GM23338 (cell line): ENCODE results near the gene OTOGL. TPM values are rescaled to one million over a fixed set of nuclear protein-coding genes. Genes with fewer than 3 reads are reported as not detected.
A peak's percentile ranks its signal among the peaks of the same experiment; 100 is the strongest.
"Not testable (repeated sequence)": the region's sequence is repeated elsewhere in the genome, so short reads cannot be mapped to it uniquely, and the experiment has no call there.

Experiments used
- ATAC-seq: fragments of 200-7000 bp; cut with Tn5 transposase; 3 replicates; pipeline ENCODE4 v1.9.1; 2020
- DNase-seq: peaks from one replicate; pipeline ENCODE4 v3.0.0-alpha.2; 2015; ENCODE audit warnings: low spot score
- H2AFZ ChIP-seq: fragments of 200-600 bp; sonication (generic); 2 replicates; pipeline ENCODE4 v1.8.0; 2016; ENCODE audit warnings: antibody characterized with exemption, mild to moderate bottlenecking, moderate library complexity
- H3F3A ChIP-seq: fragments of 200-600 bp; sonication (generic); replicated peaks from 2 replicates; pipeline ENCODE4 v1.8.0; 2017; ENCODE audit warnings: antibody characterized with exemption, mixed run types, low read depth
- H3K27ac ChIP-seq: fragments of 200-600 bp; sonication (generic); 2 replicates; pipeline ENCODE4 v1.6.1; 2016; ENCODE audit warnings: low read depth
- H3K27me3 ChIP-seq: fragments of 200-600 bp; sonication (generic); 2 replicates; pipeline ENCODE4 v1.8.0; 2016; ENCODE audit warnings: mild to moderate bottlenecking, mixed run types, moderate library complexity; ENCODE audit not compliant: insufficient read depth
- H3K36me3 ChIP-seq: fragments of 200-600 bp; sonication (generic); 2 replicates; pipeline ENCODE4 v1.8.0; 2016; ENCODE audit warnings: mild to moderate bottlenecking; ENCODE audit not compliant: insufficient read depth
- H3K4me1 ChIP-seq: fragments of 200-600 bp; sonication (generic); 2 replicates; pipeline ENCODE4 v1.8.0; 2016; ENCODE audit warnings: mild to moderate bottlenecking, moderate library complexity; ENCODE audit not compliant: insufficient read depth
- H3K4me2 ChIP-seq: fragments of 200-600 bp; sonication (generic); 2 replicates; pipeline ENCODE4 v1.7.1; 2017; ENCODE audit warnings: mixed run types
- H3K4me3 ChIP-seq: fragments of 200-600 bp; sonication (generic); 2 replicates; pipeline ENCODE4 v1.6.1; 2016; ENCODE audit warnings: mixed run types
- H3K79me2 ChIP-seq: fragments of 200-600 bp; sonication (generic); replicated peaks from 2 replicates; pipeline ENCODE4 v1.8.0; 2017; ENCODE audit warnings: mild to moderate bottlenecking; ENCODE audit not compliant: insufficient read depth
- H3K9me2 ChIP-seq: fragments of 200-600 bp; sonication (generic); 2 replicates; pipeline ENCODE4 v1.8.0; 2017; ENCODE audit not compliant: insufficient read depth
- H4K20me1 ChIP-seq: fragments of 200-600 bp; sonication (generic); replicated peaks from 2 replicates; pipeline ENCODE4 v1.8.0; 2017; ENCODE audit warnings: mild to moderate bottlenecking; ENCODE audit not compliant: insufficient read depth
- H3K27ac Mint-ChIP-seq: 2 replicates; pipeline ENCODE4 v1.8.0; 2020; ENCODE audit warnings: inconsistent platforms, mild to moderate bottlenecking, moderate library complexity, mixed read lengths
- H3K27me3 Mint-ChIP-seq: 3 replicates; pipeline ENCODE4 v1.8.0; 2022; ENCODE audit warnings: low read depth, mild to moderate bottlenecking, moderate library complexity, mixed read lengths, inconsistent platforms; ENCODE audit not compliant: insufficient read depth, poor library complexity
- H3K36me3 Mint-ChIP-seq: 3 replicates; pipeline ENCODE4 v1.8.0; 2021; ENCODE audit warnings: low read depth, mild to moderate bottlenecking, inconsistent platforms, moderate library complexity, mixed read lengths
- H3K4me1 Mint-ChIP-seq: 3 replicates; pipeline ENCODE4 v1.8.0; 2020; ENCODE audit warnings: mild to moderate bottlenecking, inconsistent platforms, mixed read lengths
- H3K4me3 Mint-ChIP-seq: 3 replicates; pipeline ENCODE4 v1.8.0; 2021; ENCODE audit warnings: moderate library complexity, mild to moderate bottlenecking, inconsistent platforms, mixed read lengths
- H3K9me3 Mint-ChIP-seq: 3 replicates; pipeline ENCODE4 v1.8.0; 2020; ENCODE audit warnings: moderate library complexity, mild to moderate bottlenecking, inconsistent platforms, mixed read lengths
- polyA plus RNA-seq: library from polyadenylated mRNA; unstranded; fragments of >200 nt; fragmentation: Nextera tagmentation; extraction: Ambion mirVana; gene quantifications from 2 replicates; pipeline ENCODE4 v1.2.1, GENCODE V29; 2016
- total RNA-seq: library from RNA; depleted of rRNA; stranded (reverse); fragments of >200 nt; shearing (Covaris generic); gene quantifications from 2 replicates; pipeline ENCODE4 v1.2.3, GENCODE V29; 2014
- TF ChIP-seq, protein P1 (sequence below): fragments of 250-450 bp; sonication (Bioruptor Pico); IDR thresholded peaks from 2 replicates; pipeline ENCODE4 v1.5.0; 2020; ENCODE audit warnings: mild to moderate bottlenecking, moderate library complexity

OTOGL gene
- total and polyA plus RNA-seq, 2 experiments from 2014 or later, result 0.36 to 0.66 TPM

DNA sequence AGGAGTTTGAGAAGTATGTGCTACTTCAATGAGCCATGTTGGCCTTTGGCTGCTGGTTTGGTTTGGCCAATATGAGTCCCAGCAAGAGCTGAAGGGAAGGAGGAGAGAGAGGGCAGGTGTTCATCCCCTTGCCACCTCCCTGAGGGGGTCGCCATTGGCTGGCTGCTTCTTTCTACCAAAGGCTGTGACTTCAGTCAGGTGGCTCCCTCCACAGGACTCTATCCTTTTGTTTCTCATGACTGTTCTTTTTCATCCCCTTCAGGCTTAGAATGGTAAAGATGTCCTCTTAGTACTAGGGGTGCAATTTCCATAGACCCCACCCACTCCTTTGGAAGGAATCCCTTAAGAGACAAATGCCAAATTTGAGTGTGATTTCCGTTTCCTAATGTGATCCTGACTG, 31.2 kb upstream of the OTOGL start (continued):
- TF ChIP-seq, protein P1, sequence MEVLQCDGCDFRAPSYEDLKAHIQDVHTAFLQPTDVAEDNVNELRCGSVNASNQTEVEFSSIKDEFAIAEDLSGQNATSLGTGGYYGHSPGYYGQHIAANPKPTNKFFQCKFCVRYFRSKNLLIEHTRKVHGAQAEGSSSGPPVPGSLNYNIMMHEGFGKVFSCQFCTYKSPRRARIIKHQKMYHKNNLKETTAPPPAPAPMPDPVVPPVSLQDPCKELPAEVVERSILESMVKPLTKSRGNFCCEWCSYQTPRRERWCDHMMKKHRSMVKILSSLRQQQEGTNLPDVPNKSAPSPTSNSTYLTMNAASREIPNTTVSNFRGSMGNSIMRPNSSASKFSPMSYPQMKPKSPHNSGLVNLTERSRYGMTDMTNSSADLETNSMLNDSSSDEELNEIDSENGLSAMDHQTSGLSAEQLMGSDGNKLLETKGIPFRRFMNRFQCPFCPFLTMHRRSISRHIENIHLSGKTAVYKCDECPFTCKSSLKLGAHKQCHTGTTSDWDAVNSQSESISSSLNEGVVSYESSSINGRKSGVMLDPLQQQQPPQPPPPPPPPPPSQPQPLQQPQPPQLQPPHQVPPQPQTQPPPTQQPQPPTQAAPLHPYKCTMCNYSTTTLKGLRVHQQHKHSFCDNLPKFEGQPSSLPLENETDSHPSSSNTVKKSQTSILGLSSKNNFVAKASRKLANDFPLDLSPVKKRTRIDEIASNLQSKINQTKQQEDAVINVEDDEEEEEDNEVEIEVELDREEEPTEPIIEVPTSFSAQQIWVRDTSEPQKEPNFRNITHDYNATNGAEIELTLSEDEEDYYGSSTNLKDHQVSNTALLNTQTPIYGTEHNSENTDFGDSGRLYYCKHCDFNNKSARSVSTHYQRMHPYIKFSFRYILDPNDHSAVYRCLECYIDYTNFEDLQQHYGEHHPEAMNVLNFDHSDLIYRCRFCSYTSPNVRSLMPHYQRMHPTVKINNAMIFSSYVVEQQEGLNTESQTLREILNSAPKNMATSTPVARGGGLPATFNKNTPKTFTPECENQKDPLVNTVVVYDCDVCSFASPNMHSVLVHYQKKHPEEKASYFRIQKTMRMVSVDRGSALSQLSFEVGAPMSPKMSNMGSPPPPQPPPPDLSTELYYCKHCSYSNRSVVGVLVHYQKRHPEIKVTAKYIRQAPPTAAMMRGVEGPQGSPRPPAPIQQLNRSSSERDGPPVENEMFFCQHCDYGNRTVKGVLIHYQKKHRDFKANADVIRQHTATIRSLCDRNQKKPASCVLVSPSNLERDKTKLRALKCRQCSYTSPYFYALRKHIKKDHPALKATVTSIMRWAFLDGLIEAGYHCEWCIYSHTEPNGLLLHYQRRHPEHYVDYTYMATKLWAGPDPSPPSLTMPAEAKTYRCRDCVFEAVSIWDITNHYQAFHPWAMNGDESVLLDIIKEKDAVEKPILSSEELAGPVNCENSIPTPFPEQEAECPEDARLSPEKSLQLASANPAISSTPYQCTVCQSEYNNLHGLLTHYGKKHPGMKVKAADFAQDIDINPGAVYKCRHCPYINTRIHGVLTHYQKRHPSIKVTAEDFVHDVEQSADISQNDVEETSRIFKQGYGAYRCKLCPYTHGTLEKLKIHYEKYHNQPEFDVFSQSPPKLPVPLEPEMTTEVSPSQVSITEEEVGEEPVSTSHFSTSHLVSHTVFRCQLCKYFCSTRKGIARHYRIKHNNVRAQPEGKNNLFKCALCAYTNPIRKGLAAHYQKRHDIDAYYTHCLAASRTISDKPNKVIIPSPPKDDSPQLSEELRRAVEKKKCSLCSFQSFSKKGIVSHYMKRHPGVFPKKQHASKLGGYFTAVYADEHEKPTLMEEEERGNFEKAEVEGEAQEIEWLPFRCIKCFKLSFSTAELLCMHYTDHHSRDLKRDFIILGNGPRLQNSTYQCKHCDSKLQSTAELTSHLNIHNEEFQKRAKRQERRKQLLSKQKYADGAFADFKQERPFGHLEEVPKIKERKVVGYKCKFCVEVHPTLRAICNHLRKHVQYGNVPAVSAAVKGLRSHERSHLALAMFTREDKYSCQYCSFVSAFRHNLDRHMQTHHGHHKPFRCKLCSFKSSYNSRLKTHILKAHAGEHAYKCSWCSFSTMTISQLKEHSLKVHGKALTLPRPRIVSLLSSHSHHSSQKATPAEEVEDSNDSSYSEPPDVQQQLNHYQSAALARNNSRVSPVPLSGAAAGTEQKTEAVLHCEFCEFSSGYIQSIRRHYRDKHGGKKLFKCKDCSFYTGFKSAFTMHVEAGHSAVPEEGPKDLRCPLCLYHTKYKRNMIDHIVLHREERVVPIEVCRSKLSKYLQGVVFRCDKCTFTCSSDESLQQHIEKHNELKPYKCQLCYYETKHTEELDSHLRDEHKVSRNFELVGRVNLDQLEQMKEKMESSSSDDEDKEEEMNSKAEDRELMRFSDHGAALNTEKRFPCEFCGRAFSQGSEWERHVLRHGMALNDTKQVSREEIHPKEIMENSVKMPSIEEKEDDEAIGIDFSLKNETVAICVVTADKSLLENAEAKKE, result peak; percentile 60; the same call in 1 of the 2 replicates

DNA sequence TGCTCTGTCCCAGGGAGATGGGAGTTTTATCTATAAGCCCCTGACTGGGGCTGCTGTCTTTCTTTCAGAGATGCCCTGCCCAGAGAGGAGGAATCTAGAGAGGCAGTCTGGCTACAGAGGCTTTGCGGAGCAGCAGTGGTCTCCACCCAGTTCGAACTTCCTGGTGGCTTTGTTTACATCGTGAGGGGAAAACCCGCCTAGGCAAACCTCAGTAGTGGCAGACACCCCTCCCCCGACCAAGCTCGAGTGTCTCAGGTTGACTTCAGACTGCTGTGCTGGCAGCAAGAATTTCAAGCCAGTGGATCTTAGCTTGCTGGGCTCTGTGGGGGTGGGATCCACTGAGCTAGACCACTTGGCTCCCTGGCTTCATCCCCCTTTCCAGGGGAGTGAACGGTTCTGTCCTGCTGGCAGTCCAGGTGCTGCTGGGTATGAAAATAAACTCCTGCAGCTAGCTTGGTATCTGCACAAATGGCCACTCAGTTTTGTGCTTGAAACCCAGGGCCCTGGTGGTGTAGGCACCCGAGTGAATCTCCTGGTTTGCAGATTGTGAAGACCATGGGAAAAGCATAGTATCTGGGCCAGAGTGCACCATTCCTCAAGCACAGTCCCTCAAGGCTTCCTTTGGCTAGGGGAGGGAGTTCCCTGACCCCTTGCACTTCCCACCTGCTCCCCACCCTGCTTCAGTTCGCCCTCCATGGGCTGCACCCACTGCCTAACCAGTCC, 15.3 kb upstream of the OTOGL start:
- Histone ChIP-seq H2AFZ (peak overlapping the region; percentile 95), H3K4me2 (peak overlapping the region; percentile 69)
- ATAC-seq, result peak; percentile 88
- H4K20me1 ChIP-seq, H3K4me1 ChIP-seq, H3K27ac Mint-ChIP-seq, H3K4me3 ChIP-seq, H3K27me3 ChIP-seq, H3K9me2 ChIP-seq, H3K27ac ChIP-seq, H3F3A ChIP-seq, H3K4me3 Mint-ChIP-seq, H3K79me2 ChIP-seq, H3K36me3 ChIP-seq: not testable (repeated sequence)
- Mint-ChIP-seq H3K27me3 (peaks cover 17% of the 10 kb centered on the region), H3K4me1 (peaks cover 13% of the 10 kb centered on the region), H3K36me3 (peaks cover 34% of the 10 kb centered on the region), H3K9me3 (peaks cover 37% of the 10 kb centered on the region)
- DNase-seq, result peak; percentile 65

DNA sequence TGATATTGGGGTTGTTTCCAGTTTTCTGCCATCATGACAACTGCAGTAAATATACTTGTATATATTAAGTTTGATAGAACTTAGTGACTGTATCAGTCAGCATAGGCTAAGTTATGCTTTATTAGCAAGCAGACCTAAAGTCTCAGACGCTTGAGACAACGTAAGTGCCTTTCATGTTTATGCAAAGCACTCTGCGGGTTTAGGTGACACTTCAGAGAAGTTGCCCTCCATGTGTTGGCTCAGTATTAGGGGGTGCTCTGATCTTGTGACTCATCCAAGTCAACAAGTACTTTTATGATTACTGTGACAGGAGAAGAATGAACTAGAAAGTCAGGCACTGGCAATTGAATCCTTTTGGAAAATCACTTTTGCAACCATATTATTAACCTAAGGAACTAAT, 13.3 kb upstream of the OTOGL start:
- Histone ChIP-seq H2AFZ (peak overlapping the region; percentile 49), H3K9me2 (0 out of 2 replicates have a peak, but pooled peaks cover 7% of the 10 kb centered on the region), H3K36me3 (peaks cover 3% of the 10 kb centered on the region; the same call in 1 of the 2 replicates), H3K4me3 (no peak overlapping the region), H3K27ac (no peak overlapping the region), H3F3A (no peaks in the 10 kb centered on the region), H4K20me1 (no peaks in the 10 kb centered on the region), H3K79me2 (no peaks in the 10 kb centered on the region), H3K27me3 (no peaks in the 10 kb centered on the region), H3K4me2 (no peak overlapping the region), H3K4me1 (no peaks in the 10 kb centered on the region)
- Mint-ChIP-seq H3K27me3 (peaks cover 14% of the 10 kb centered on the region), H3K9me3 (peaks cover 22% of the 10 kb centered on the region), H3K27ac (no peak overlapping the region), H3K4me3 (no peak overlapping the region), H3K36me3 (peaks cover 19% of the 10 kb centered on the region), H3K4me1 (peaks cover 13% of the 10 kb centered on the region)
- ATAC-seq, result no peak
- no peak for DNase-seq
- TF ChIP-seq, protein P1, result no peak
